Measurements from ENCODE around the gene RGS19. TPM values are rescaled to one million over a fixed set of nuclear protein-coding genes. Genes with fewer than 3 reads are reported as not detected.

The RGS19 gene
- polyA plus RNA-seq, 1 donor (not counting 4 experiments of a cell fraction or from before 2014, with no cell fraction given), result 11.8 TPM

DNA sequence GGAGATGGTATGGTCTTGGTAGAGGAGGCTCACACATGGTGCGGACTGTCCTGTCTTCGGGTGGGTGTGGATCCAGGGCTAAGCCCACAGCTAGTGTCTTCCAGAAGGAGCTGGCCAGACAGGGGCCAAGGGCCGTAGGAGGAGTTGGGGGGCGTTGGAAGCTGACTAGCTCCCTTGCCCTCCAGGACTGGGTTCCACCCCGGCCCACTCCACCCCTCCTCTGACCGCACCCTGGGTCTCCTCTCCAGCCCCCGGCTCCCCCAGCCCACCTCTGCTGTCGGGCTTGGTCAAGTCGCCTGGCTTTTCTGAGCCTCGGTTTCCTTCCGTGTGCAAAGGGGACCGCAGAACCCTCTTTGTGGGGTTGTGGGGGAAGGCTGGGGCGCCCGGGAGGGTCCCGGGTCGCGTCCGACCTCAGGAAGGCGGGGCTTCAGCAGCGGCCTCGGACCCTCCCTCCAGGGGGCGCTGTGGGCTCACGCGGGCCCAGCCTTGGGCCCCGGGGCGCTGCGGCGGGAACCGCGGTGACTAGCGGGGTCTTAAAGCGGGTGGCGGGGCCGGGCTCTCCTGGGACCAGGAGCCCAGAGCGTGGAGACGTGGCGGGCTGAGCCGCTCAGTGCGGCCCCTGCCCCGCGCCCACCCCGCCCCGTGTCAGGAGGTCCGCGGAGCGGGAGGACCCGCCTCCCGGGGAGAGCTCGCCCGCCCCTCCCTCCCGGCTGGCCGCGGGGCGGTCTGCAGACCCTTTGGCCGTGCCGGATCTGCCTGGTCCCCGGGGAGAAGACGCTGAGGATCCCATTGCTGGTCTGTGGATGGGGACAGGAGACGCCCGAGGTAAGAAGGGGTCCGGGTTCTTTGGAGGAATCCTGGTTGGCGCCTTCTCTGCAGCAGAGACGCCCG lies 22.7 kb upstream of the RGS19 start:
- no peaks in the 10 kb centered on the region for H3K9me1 ChIP-seq (ENCODE audit: control insufficient read depth, extremely low read depth, insufficient read depth, low read length)
- TF ChIP-seq EZH2 (IDR thresholded peaks at IDR 0.05; ENCODE audit: low read length), result peak; percentile 4
- peak in 2 of 3 experiments; percentile 68 to 84 for TF ChIP-seq CTCF (optimal IDR thresholded peaks at IDR 0.05 in 1 of 3, IDR thresholded peaks at IDR 0.05 in 1 of 3, conservative IDR thresholded peaks at IDR 0.05 in 1 of 3; ENCODE audit: extremely low read depth in 1 of 3, insufficient read depth in 2 of 3, low read length in 3 of 3)
- peak overlapping the region; percentile 32 for H3K4me2 ChIP-seq (ENCODE audit: control insufficient read depth, extremely low read depth, insufficient read depth, low read depth, low read length)
- H3K27me3 ChIP-seq (ENCODE audit: control insufficient read depth, extremely low read depth, insufficient read depth, low read length), result peaks cover 40% of the 10 kb centered on the region
- H3K9ac ChIP-seq (ENCODE audit: control insufficient read depth, extremely low read depth, insufficient read depth, low read length), result no peak overlapping the region
- H3K4me3 ChIP-seq (ENCODE audit: control insufficient read depth in 2 of 3, extremely low read depth in 1 of 3, insufficient read depth in 2 of 3, low read depth in 1 of 3, low read length in 3 of 3), result peak overlapping the region in 1 of 3 experiments; percentile 13
- FAIRE-seq (no peak), DNase-seq (ENCODE audit: low read depth, low spot score) (no peak)
- no peaks in the 10 kb centered on the region for H3K4me1 ChIP-seq (ENCODE audit: control insufficient read depth, extremely low read depth, insufficient read depth, low read length)
- H2AFZ ChIP-seq (ENCODE audit: control insufficient read depth, low read length), result no peak overlapping the region
- dilution Hi-C loops (cut with MboI; ENCODE audit: extremely low pct_ligation_motif_present, low sequenced_read_pairs), result no loop called here
- H4K20me1 ChIP-seq (ENCODE audit: control insufficient read depth, extremely low read depth, insufficient read depth, low read length), result no peaks in the 10 kb centered on the region
- no peaks in the 10 kb centered on the region for H3K9me3 ChIP-seq (ENCODE audit: control insufficient read depth, low read depth, low read length)
- no peaks in the 10 kb centered on the region for H3K36me3 ChIP-seq (ENCODE audit: control insufficient read depth in 2 of 2, extremely low read depth in 1 of 2, insufficient read depth in 2 of 2, low read length in 2 of 2)
- H3K27ac ChIP-seq (ENCODE audit: control insufficient read depth, insufficient read depth, low read length), result no peak overlapping the region
- H3K79me2 ChIP-seq (ENCODE audit: control insufficient read depth, insufficient read depth, low read length), result no peaks in the 10 kb centered on the region

DNA sequence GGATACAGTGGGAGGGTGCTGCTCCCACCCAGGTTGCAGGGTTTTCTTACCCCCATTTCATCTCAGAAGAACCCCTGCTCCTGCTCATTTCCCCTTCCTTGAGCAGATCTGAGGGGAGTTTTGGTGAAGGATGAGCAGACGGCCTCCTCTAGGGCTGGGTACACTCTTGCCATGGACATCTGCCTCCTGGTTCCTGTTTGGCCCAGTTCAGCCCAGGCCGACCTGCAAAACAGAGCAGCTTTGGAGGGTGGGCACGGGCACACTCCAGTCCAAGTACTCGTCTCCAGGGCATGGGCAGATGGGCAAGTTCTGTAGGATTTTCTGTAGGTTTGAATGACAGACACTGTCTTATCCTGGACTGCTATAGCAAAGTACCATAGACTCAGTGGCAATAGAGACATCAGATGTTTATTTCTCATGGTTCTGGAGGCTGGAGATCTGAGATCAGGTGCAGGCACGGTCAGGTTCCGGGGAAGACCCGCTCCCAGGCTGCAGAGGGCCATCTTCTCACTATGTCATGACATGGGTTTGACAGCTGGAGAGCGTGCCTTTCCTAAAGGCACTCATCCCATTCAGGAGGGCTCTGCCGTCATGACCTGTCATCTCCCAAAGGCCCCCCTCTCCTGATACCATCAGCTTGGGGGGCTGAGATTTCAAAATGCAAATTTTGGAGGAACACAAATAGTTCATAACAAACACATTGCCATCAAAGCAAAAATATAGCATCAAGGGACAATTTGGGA lies 21.8 kb upstream of the RGS19 start:
- H3K9ac ChIP-seq (ENCODE audit: control insufficient read depth, extremely low read depth, insufficient read depth, low read length), result no peak overlapping the region
- no peak for DNase-seq (ENCODE audit: low read depth, low spot score)
- H3K27ac ChIP-seq (ENCODE audit: control insufficient read depth, insufficient read depth, low read length), result no peak overlapping the region

More for the DNA sequence above, 21.8 kb upstream of the RGS19 start:
- no peak for FAIRE-seq
- Histone ChIP-seq H2AFZ (ENCODE audit: control insufficient read depth, low read length) (no peak overlapping the region), H3K36me3 (ENCODE audit: control insufficient read depth in 2 of 2, extremely low read depth in 1 of 2, insufficient read depth in 2 of 2, low read length in 2 of 2) (no peaks in the 10 kb centered on the region), H4K20me1 (ENCODE audit: control insufficient read depth, extremely low read depth, insufficient read depth, low read length) (no peaks in the 10 kb centered on the region), H3K27me3 (ENCODE audit: control insufficient read depth, extremely low read depth, insufficient read depth, low read length) (peaks cover 40% of the 10 kb centered on the region), H3K4me1 (ENCODE audit: control insufficient read depth, extremely low read depth, insufficient read depth, low read length) (no peaks in the 10 kb centered on the region), H3K9me1 (ENCODE audit: control insufficient read depth, extremely low read depth, insufficient read depth, low read length) (no peaks in the 10 kb centered on the region), H3K79me2 (ENCODE audit: control insufficient read depth, insufficient read depth, low read length) (no peaks in the 10 kb centered on the region), H3K9me3 (ENCODE audit: control insufficient read depth, low read depth, low read length) (no peaks in the 10 kb centered on the region), H3K4me2 (ENCODE audit: control insufficient read depth, extremely low read depth, insufficient read depth, low read depth, low read length) (no peak overlapping the region), H3K4me3 (ENCODE audit: control insufficient read depth in 2 of 3, extremely low read depth in 1 of 3, insufficient read depth in 2 of 3, low read depth in 1 of 3, low read length in 3 of 3) (no peak overlapping the region)
- TF ChIP-seq EZH2 (IDR thresholded peaks at IDR 0.05; ENCODE audit: low read length), result no peak
- no peak for TF ChIP-seq CTCF (optimal IDR thresholded peaks at IDR 0.05 in 1 of 3, IDR thresholded peaks at IDR 0.05 in 1 of 3, conservative IDR thresholded peaks at IDR 0.05 in 1 of 3; ENCODE audit: extremely low read depth in 1 of 3, insufficient read depth in 2 of 3, low read length in 3 of 3)
- dilution Hi-C loops (cut with MboI; ENCODE audit: extremely low pct_ligation_motif_present, low sequenced_read_pairs), result no loop called here
